ENCODE data around the gene OFD1.
"Not testable (repeated sequence)": the region's sequence is repeated elsewhere in the genome, so short reads cannot be mapped to it uniquely, and the experiment has no call there.

DNA sequence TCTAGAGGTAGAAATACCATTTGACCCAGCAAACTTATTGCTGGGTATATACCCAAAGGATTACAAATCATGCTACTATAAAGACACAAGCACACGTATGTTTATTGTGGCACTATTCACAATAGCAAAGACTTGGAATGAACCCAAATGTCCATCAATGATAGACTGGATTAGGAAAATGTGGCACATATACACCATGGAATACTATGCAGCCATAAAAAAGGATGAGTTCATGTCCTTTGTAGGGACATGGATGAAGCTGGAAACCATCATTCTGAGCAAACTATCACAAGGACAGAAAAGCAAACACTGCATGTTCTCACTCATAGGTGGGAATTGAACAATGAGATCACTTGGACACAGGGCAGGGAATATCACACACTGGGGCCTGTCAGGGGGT, 4.0 kb upstream of the OFD1 start:
- TF ChIP-seq EP300 (IDR thresholded peaks at IDR 0.05; ENCODE audit: borderline replicate concordance in 1 of 2, low read depth in 2 of 2, low read length in 2 of 2); BCL11A (IDR thresholded peaks at IDR 0.05; ENCODE audit: low read depth in 2 of 2, low read length in 2 of 2); EZH2 (IDR thresholded peaks at IDR 0.05; ENCODE audit: low read depth, low read length, severe bottlenecking); ASH2L (IDR thresholded peaks at IDR 0.05; ENCODE audit: low read length); KDM5A (IDR thresholded peaks at IDR 0.05; ENCODE audit: low read length); RAD21 (IDR thresholded peaks at IDR 0.05 in 1 of 2, conservative IDR thresholded peaks at IDR 0.05 in 1 of 2; ENCODE audit: low read depth in 2 of 2, low read length in 2 of 2); POLR2AphosphoS5 (IDR thresholded peaks at IDR 0.05; ENCODE audit: low read depth, low read length): not testable (repeated sequence)
- TF ChIP-seq, protein P1, sequence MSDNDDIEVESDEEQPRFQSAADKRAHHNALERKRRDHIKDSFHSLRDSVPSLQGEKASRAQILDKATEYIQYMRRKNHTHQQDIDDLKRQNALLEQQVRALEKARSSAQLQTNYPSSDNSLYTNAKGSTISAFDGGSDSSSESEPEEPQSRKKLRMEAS (IDR thresholded peaks at IDR 0.05), result not testable (repeated sequence)
- TF ChIP-seq, protein P2, sequence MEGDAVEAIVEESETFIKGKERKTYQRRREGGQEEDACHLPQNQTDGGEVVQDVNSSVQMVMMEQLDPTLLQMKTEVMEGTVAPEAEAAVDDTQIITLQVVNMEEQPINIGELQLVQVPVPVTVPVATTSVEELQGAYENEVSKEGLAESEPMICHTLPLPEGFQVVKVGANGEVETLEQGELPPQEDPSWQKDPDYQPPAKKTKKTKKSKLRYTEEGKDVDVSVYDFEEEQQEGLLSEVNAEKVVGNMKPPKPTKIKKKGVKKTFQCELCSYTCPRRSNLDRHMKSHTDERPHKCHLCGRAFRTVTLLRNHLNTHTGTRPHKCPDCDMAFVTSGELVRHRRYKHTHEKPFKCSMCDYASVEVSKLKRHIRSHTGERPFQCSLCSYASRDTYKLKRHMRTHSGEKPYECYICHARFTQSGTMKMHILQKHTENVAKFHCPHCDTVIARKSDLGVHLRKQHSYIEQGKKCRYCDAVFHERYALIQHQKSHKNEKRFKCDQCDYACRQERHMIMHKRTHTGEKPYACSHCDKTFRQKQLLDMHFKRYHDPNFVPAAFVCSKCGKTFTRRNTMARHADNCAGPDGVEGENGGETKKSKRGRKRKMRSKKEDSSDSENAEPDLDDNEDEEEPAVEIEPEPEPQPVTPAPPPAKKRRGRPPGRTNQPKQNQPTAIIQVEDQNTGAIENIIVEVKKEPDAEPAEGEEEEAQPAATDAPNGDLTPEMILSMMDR (IDR thresholded peaks at IDR 0.05; ENCODE audit: control extremely low read depth in 1 of 3, insufficient read depth in 1 of 3, low read depth in 1 of 3, low read length in 3 of 3), result not testable (repeated sequence)

Data from H1 (cell line).